ENCODE data around the gene GRB7.
"Not testable (repeated sequence)": the region's sequence is repeated elsewhere in the genome, so short reads cannot be mapped to it uniquely, and the experiment has no call there.

GRCh38 chr17:39725923-39726322, 11.8 kb upstream of the GRB7 start:
- TF ChIP-seq, protein P1, sequence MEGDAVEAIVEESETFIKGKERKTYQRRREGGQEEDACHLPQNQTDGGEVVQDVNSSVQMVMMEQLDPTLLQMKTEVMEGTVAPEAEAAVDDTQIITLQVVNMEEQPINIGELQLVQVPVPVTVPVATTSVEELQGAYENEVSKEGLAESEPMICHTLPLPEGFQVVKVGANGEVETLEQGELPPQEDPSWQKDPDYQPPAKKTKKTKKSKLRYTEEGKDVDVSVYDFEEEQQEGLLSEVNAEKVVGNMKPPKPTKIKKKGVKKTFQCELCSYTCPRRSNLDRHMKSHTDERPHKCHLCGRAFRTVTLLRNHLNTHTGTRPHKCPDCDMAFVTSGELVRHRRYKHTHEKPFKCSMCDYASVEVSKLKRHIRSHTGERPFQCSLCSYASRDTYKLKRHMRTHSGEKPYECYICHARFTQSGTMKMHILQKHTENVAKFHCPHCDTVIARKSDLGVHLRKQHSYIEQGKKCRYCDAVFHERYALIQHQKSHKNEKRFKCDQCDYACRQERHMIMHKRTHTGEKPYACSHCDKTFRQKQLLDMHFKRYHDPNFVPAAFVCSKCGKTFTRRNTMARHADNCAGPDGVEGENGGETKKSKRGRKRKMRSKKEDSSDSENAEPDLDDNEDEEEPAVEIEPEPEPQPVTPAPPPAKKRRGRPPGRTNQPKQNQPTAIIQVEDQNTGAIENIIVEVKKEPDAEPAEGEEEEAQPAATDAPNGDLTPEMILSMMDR (IDR thresholded peaks at IDR 0.05; ENCODE audit: low read depth, low read length): not testable (repeated sequence)
- TF ChIP-seq EZH2phosphoT487 (IDR thresholded peaks at IDR 0.05; ENCODE audit: low read depth): not testable (repeated sequence)
